K562 (cell line): ENCODE results near the gene NGRN. TPM values are rescaled to one million over a fixed set of nuclear protein-coding genes. Genes with fewer than 3 reads are reported as not detected.

Experiments used
- CBX8 ChIP-seq: fragments of 200-600 bp; sonication (generic); IDR thresholded peaks from 2 replicates; pipeline ENCODE4 v1.6.1; 2012; ENCODE audit warnings: borderline replicate concordance, mixed run types, low read depth, mild to moderate bottlenecking, moderate library complexity, mixed read lengths, low read length, control low read depth, inconsistent platforms; ENCODE audit not compliant: poor library complexity, severe bottlenecking; ENCODE audit errors: extremely low read depth
- ELF1 ChIP-seq: fragments of 200-800 bp; sonication (Bioruptor generic); IDR thresholded peaks from 2 replicates; pipeline ENCODE4 v1.6.1; 2016; ENCODE audit warnings: missing genetic modification characterization, missing compliant biosample characterization
- HNRNPUL1 ChIP-seq: fragments of 200-400 bp; formaldehyde crosslinking; IDR thresholded peaks from 2 replicates; pipeline ENCODE4 v1.6.1; 2017; ENCODE audit warnings: low read length
- KLF10 ChIP-seq: fragments of 250-450 bp; sonication (Bioruptor Pico); IDR thresholded peaks from 2 replicates; pipeline ENCODE4 v1.6.1; 2021; ENCODE audit warnings: matching md5 sums
- NEUROD1 ChIP-seq: fragments of 150-350 bp; IDR thresholded peaks from 2 replicates; pipeline ENCODE4 v1.6.1; 2014; ENCODE audit warnings: borderline replicate concordance, low read length, low read depth; ENCODE audit not compliant: partially characterized antibody
- NFE2 ChIP-seq: IDR thresholded peaks from 2 replicates; pipeline ENCODE4 v1.6.1; 2014; ENCODE audit warnings: antibody characterized with exemption, low read depth
- NFIC ChIP-seq: fragments of 450-650 bp; IDR thresholded peaks from 2 replicates; pipeline ENCODE4 v1.6.1; 2017; ENCODE audit warnings: mild to moderate bottlenecking, inconsistent platforms
- POLR3G ChIP-seq: IDR thresholded peaks from 2 replicates; pipeline ENCODE4 v1.6.1; 2011; ENCODE audit not compliant: insufficient read length, insufficient replicate concordance; ENCODE audit errors: extremely low read depth
- PTBP1 ChIP-seq: fragments of 200-400 bp; formaldehyde crosslinking; IDR thresholded peaks from 2 replicates; pipeline ENCODE4 v1.6.1; 2017; ENCODE audit warnings: low read depth, low read length
- RAD21 ChIP-seq, 2 experiments: fragments of 250-450 bp in 1 of 2; fragments of 450-650 bp in 1 of 2; sonication (Bioruptor Pico) in 1 of 2; formaldehyde crosslinking in 1 of 2; IDR thresholded peaks in 1 of 2; conservative IDR thresholded peaks in 1 of 2; 2 replicates each; pipeline versions ENCODE4 v1.4.0 to v1.8.0; 2020 to 2022; ENCODE audit warnings: mild to moderate bottlenecking in 2 of 2, moderate library complexity in 1 of 2
- RB1 ChIP-seq: fragments of 450-650 bp; IDR thresholded peaks from 2 replicates; pipeline ENCODE4 v1.6.1; 2017; ENCODE audit warnings: low read depth, mild to moderate bottlenecking
- SIRT6 ChIP-seq: IDR thresholded peaks from one replicate; pipeline ENCODE4 v1.6.1; 2012; ENCODE audit warnings: low read depth, mild to moderate bottlenecking, control low read depth, inconsistent platforms, low read length, moderate library complexity
- SIX5 ChIP-seq, 2 experiments: IDR thresholded peaks; 2 replicates each; pipeline ENCODE4 v1.6.1; 2011; ENCODE audit warnings: low read length in 2 of 2, borderline replicate concordance in 1 of 2, low read depth in 1 of 2, mild to moderate bottlenecking in 1 of 2, moderate library complexity in 1 of 2; ENCODE audit not compliant: insufficient read depth in 1 of 2
- SP1 ChIP-seq: sonication (generic); formaldehyde crosslinking; IDR thresholded peaks from 2 replicates; pipeline ENCODE4 v1.8.1; 2022; ENCODE audit warnings: mild to moderate bottlenecking, missing genetic modification reagents
- TAF15 ChIP-seq: fragments of 200-400 bp; formaldehyde crosslinking; IDR thresholded peaks from 2 replicates; pipeline ENCODE4 v1.6.1; 2017; ENCODE audit warnings: mild to moderate bottlenecking, low read depth, low read length, moderate library complexity
- TEAD1 ChIP-seq, 2 experiments: fragments of 450-650 bp in 1 of 2; sonication (generic) in 1 of 2; formaldehyde crosslinking; IDR thresholded peaks; 2 replicates each; pipeline versions ENCODE4 v1.4.0 to v1.8.0; 2020 to 2022; ENCODE audit warnings: mild to moderate bottlenecking in 2 of 2, missing genetic modification reagents in 1 of 2
- THRAP3 ChIP-seq: fragments of 450-650 bp; IDR thresholded peaks from 2 replicates; pipeline ENCODE4 v1.6.1; 2016; ENCODE audit warnings: mild to moderate bottlenecking, inconsistent platforms, borderline replicate concordance
- TSC22D4 ChIP-seq: fragments of 450-650 bp; IDR thresholded peaks from 2 replicates; pipeline ENCODE4 v1.6.1; 2016; ENCODE audit warnings: missing genetic modification characterization, missing biosample characterization, control low read depth
- ZBTB11 ChIP-seq, 3 experiments: fragments of 200-800 bp in 1 of 3; fragments of 250-450 bp in 1 of 3; fragments of 450-650 bp in 1 of 3; sonication (Bioruptor Pico) in 1 of 3; sonication (Bioruptor generic) in 1 of 3; formaldehyde crosslinking in 1 of 3; IDR thresholded peaks; 2 replicates each; pipeline versions ENCODE4 v1.6.1 to v1.8.0; 2016 to 2022; ENCODE audit warnings: mild to moderate bottlenecking in 2 of 3, missing genetic modification characterization in 2 of 3, missing compliant biosample characterization in 1 of 3, moderate library complexity in 1 of 3
- ZBTB49 ChIP-seq: sonication (generic); formaldehyde crosslinking; IDR thresholded peaks from 2 replicates; pipeline ENCODE4 v1.8.0; 2022; ENCODE audit warnings: missing genetic modification reagents, mild to moderate bottlenecking, borderline replicate concordance
- ZNF311 ChIP-seq: fragments of 250-450 bp; sonication (Bioruptor Pico); IDR thresholded peaks from 2 replicates; pipeline ENCODE4 v1.4.0; 2020; ENCODE audit warnings: mild to moderate bottlenecking, moderate library complexity
- polyA plus RNA-seq, 8 experiments: library from polyadenylated mRNA; depleted of rRNA in 4 of 8; stranded (reverse) in 5 of 8; unstranded in 3 of 8; fragments of >200 nt; fragmentation: Nextera tagmentation in 2 of 8; fragmentation: Illumina TruSeq in 1 of 8; extraction: Ambion mirVana in 2 of 8; extraction: Trizol in 1 of 8; gene quantifications; 2 replicates each; pipeline versions ENCODE4 v1.2.1 to v1.2.3, GENCODE V29; 2011 to 2014; ENCODE audit warnings: inconsistent platforms in 1 of 8, missing spikeins in 1 of 8
- total RNA-seq, 7 experiments: library from RNA; depleted of rRNA in 6 of 7; stranded (reverse); fragments of >200 nt in 6 of 7; fragmentation: Illumina TruSeq in 2 of 7; extraction: Trizol in 2 of 7; gene quantifications; 2 replicates each; pipeline versions ENCODE4 v1.2.1 to v1.2.3, GENCODE V29; 2011 to 2021; ENCODE audit warnings: low replicate concordance in 1 of 7

Gene NGRN
- total and polyA plus RNA-seq, 9 of the 15 experiments (the other 6 are each of a cell fraction or from before 2014, with no cell fraction given): 14.0 to 73.4 (median 60.0) TPM

- TF ChIP-seq ELF1 (tag): no peak; the same call in 1 of the 2 replicates
- TF ChIP-seq TSC22D4: no peak
- no peak for TF ChIP-seq THRAP3
- no peak for TF ChIP-seq POLR3G
- no peak for TF ChIP-seq SIX5 (IDR thresholded peaks at IDR 0.05; ENCODE audit: borderline replicate concordance in 1 of 2, insufficient read depth in 1 of 2, low read depth in 1 of 2, low read length in 2 of 2)
- peak; percentile 79 for TF ChIP-seq SP1 (CRISPR knock-in tag)
- no peak for TF ChIP-seq PTBP1
- TF ChIP-seq NFIC: peak; percentile 19; the same call in 1 of the 2 replicates
- no peak for TF ChIP-seq ZNF311
- TF ChIP-seq NEUROD1: no peak
- TF ChIP-seq ZBTB11 (CRISPR knock-in tag; IDR thresholded peaks at IDR 0.05): peak in 1 of 3 experiments; percentile 54; a peak in 1 of 6 replicates
- peak; percentile 32; the same call in 1 of the 2 replicates for TF ChIP-seq RB1
- no peak for TF ChIP-seq ZBTB49 (CRISPR knock-in tag)
- no peak for TF ChIP-seq SIRT6
- TF ChIP-seq TEAD1 (CRISPR knock-in tag; IDR thresholded peaks at IDR 0.05): peak in 1 of 2 experiments; percentile 36; a peak in 1 of 4 replicates
- peak; percentile 26; the same call in 1 of the 2 replicates for TF ChIP-seq NFE2
- no peak for TF ChIP-seq KLF10 (CRISPR knock-in tag)
- no peak for TF ChIP-seq RAD21 (CRISPR knock-in tag; conservative IDR thresholded peaks at IDR 0.05 in 1 of 2, IDR thresholded peaks at IDR 0.05 in 1 of 2)
- no peak for TF ChIP-seq CBX8
- TF ChIP-seq HNRNPUL1: no peak
- TF ChIP-seq TAF15: no peak
Observed at GRCh38 chr15:90241343-90242192, 23.9 kb upstream of the NGRN start (continued).
